Stimulated activated CD4-positive, alpha-beta T cell treated with anti-CD3 and anti-CD28 coated beads, Interleukin-4, amount 100 ng/mL, for 24 hours (primary cell): ENCODE data around the gene ZFYVE27.

Source experiments
- DNase-seq: peaks from one replicate; pipeline ENCODE4 v3.0.0-alpha.2; 2020

The ZFYVE27 gene

DNA sequence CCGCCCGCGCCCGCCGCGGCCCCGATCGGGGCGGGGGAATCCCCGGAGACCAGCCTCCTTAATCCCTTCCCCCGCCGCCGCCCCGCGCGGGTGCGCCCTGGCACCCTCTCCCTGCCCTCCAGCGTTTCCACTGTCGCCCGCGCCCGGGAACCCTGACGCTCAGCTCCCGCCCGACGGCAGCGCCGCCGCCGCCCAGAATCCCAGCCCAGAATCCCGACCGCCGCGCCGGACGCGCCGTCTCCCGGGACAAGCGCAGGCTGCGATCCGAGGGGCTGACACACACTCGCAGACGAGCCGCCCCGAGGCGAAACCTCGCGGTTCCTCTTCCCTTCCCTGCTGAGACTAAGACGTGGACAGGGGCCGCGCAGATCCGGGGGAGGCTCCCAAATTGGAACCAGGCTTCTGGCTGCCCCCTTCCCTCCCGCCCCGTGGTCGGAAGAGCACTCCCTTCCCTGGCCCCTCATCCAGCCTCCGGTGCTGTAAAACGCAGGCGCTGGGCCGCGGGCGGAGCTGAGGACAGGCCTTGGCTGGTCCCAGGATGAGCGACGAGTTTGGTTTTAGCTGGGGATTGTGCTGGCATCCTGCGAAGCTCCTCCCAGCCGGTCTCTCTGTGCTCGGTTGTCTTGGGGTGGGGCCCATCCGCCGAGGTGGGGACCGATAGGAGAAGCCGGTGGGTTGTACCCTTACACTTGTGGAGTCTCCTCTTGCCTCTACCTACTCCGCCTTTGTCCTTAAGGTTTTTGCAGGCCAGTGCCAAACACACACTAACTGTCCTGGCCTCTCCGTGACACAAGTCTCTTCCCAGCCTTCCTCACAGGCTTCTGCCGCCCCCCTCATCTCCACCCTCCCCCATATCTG lies 22.3 kb upstream of the ZFYVE27 start:
- no peak for DNase-seq

DNA sequence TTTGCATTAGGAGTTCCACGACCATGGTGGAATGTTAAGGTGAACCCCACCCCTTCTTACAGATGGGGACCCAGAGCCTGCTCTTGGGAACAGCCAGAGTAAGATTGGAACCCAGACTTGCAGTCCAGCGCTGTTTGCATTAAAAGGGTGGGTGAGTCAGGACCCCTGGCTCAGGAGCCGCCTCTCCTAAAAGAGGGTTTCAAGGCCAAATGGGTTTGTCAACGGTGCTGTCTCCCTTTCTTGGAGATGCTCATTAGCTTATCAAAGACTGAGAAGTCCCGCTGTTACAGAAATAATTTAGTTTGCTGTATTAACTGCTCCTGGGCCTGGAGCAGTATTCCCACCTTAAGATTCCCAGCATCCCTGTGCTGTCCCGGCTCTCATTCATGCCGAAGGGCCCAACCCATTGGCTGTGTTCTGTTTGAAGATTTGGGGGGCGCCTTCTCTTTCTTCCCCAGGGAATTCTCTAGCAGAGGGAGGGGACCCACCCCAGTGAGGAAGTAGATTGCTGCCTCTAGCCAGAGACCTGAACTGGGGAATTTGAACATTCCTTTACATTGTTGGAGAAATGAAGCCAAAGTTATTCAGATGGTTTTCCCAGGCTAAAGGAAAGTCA lies 21.6 kb upstream of the ZFYVE27 start:
- no peak for DNase-seq

DNA sequence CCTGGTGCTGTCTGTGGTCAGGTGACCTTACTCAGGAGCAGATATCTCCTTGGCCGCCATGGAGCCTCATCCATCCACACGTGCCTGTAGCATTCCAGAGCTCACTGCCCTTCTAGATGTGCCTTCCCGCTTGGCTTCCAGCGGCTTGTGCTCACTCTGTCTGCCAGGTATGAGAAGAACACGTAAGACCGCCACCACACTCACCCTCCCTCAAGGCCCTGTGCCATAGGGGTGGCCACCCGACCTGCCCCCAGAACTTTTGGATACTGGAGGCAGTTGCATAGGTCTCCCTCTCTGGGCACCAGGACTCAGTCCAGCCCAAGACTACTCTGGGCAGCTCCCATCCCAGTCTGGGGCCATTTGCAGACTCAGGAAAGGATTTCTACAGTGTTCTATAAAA lies 19.3 kb upstream of the ZFYVE27 start:
- no peak for DNase-seq

DNA sequence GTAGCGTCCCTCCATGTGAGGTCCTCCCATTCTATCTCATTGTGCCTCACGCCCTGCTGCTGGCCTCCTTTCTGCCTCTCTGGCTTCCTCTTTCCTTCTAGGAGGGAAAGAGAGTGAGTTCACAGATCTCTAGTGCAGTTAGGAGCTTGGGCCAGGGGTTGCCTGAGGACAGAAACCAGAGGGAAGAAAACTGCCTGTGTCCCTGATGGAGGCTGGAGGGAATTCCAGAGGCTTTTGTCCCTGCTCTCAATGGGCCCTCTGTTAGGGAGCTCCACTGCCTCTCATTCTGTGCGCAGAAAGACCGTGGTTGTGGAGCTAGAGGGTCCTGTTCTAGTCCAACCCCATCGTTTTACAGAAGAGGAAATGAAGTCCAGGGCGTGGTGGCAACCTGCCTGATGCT lies 18.8 kb upstream of the ZFYVE27 start:
- no peak for DNase-seq

DNA sequence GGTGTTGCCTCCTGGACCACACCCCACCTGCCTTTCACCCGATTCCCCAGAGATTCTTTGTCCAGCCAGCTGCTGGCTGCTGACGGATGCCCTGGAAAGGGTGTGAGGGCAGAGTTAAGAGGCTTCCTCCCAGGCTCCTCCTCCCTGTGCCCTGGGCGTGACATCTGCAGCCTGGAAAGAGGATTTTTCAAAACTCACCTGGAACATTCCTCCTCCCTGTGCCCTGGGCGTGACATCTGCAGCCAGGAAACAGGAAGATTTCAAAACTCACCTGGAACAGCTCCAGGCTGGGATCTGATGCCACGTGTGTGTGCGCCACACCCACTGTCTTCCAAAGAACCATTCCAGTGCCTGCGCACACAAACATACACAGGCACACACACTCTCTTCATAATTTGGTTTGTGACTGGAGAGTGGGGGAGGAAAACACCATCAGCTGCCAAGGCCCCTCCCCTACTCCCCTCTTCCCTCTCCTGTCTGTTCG lies 18.2 kb upstream of the ZFYVE27 start:
- DNase-seq = no peak

DNA sequence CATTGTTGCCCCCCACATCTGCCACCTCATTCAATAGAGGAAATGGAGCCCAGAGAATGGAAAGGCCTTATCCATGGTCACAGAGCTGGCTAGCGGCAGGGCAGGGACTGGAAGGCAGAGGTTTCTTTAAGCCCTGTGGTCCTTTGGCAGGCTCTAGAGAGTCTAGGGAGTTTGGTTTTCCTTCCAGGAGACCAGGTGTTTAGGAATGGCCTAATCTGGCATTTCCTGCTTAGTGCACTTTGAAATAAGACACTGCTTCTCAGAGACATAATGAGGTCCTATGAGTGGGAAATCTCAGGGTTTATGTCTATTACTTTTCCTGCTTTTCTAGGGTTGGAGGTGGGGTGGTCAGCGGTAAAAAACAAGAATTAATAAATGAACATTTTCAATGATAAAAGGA lies 17.3 kb upstream of the ZFYVE27 start:
- DNase-seq = no peak

DNA sequence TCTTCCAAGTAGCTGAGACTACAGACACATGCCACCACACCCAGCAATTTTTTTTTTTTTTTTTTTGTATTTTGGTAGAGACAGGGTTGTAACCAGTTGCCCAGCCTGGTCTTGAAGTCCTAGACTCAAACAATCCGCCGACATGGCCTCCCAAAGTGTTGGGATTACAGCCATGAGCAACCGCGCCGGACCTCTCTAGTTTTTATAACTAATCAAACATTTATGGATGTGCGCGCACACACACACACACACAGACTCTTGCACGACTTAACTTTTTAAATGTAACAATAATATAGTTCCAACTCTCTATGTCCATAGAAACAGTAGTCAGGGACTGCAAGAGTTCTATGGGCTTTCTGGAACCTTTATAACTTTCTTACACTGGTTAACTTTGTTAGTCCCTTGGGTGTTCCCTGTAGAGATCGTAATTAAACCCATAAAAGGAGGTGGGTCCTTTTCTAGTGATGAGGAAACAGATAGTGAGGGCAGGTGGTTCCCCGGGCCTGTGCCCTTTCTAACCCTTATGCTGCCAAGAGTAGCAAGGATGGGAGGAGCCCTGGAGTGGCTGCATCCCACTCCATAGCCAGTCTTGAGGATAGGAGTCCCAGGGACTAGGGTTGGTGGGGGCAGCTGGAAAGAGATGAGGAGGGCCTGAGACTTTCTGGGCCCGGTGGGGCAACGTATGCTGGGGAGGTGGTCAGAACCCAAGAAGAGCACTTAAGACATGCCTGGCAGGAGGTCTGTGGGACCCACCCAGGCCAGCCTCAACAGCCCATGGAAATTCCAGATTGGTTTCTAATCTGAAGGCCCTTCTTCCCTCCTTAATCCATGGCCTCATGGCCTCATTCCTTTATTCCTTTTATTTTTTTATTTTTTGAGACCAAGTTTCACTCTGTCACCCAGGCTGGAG lies 14.8 kb upstream of the ZFYVE27 start:
- no peak for DNase-seq

DNA sequence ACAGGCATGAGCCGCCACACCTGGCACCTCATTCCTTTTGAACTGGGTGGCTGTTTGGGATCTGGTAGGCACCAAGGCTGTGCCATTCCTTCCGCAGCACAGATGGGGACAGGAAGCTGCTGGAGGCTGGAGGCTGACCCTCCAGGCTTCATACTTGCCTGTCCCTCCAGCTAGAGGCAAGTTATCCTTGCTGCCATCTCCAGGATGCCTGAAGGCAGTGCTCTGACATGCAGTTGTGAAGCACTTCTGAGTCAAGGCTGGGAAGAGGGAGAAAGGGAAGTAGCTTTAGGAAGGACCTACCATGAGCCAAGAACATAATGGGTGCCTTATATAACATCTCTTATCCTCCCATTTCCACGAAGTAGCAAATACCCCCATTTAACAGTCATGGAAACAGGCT lies 13.9 kb upstream of the ZFYVE27 start:
- no peak for DNase-seq

DNA sequence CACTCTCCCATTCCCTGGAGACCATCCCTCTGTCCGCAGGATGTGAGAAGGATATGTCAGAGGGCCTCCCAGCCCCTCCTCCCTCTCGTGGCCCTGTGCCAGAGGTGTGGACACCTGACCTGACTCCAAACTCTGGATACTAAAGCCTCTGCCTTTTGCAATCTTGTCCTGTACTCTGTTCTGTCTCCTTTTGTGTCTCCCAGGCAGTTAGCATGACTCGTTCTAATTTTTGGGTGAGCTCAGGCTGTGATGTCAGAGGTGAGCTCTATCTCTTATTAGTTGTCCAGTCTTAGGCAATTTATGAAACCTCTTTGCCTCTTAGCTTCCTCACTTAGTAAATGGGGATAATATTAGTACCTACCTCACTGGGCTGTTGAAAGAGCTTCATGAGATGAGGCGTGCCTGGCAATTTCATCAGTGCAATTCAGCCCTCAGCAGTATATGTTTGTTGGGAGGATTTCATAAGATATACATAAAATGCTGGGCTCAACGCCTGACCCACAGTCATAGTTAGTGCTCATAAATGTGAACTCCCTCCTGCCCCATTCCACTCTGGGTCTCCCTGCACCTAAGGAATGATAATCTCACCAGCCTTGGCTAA lies 12.5 kb upstream of the ZFYVE27 start:
- no peak for DNase-seq

DNA sequence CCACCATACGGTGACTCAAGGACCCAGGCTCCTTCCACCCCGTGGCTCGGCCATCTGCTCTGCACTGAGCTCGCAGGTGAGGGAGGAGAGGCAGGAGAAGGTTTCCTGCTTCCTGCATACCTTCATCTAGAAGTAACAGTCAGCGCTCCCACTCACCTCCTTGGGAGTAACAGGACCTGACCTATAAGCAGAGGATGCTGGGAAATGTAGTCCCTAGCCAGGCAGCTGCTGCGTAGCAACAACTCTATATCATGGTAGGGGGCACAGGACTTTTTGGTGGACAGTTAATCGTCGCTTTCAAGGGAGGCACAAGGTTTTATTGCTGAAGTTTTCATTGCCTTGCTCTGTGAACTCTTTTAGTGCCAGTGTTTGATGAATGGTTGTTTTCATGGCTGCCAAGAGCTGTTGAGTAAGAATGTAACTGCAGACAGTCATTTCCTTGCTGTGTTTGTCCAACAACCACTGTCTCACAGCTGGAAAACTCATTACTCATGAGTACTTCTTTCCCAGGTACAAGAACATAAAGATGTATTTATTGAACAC lies 10.2 kb upstream of the ZFYVE27 start:
- DNase-seq = no peak

DNA sequence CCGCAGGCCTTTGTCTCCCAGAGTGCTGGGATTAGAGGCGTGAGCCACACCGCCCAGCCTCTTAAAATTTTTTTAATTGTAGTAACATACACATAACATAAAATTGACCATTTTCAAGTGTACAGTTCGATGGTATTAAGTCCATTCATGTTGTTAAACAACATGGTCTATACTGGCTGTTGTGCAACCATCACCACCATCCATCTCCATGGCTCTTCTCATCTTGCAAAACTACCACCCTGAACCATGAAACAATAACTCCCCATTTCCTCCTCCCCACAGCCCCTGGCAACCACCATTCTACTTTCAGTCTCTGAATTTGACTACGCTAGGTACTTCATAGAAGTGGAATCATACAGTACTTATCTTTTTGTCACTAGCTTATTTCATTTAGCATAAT lies 7.9 kb upstream of the ZFYVE27 start:
- DNase-seq = no peak

DNA sequence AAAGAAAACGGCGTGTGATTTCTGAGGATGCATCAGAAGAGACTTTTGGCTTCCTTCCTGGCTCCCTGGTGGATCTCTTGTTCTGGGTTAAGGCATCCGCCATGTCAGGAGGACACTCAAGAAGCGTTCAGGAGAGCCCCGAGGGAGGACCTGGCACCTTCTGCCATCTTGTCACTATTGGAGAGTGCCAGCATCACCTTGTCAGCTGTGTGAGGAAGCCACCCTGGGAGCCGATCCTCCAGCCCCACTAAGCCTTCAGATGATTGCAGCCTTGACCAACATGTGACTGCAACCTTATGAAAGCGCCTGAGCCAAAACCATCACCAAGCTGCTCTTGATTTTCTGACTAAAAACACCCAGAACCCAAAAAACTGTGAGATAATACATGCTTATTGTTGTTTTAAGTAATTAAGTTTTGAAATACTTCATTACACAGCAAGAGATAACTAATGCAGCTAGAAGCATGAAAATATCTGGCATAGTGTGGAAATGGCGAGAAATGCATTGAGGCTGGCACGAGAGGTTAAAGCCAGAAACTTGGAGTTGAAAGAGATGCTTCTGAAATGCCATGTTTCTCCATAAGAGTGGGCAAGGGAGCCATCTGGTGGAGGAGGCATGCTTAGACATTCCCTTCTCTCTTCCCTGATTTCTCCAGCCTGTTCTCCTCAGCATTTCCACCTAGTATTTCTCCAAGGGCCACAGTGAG lies 5.4 kb upstream of the ZFYVE27 start:
- DNase-seq = peak; percentile 68

DNA sequence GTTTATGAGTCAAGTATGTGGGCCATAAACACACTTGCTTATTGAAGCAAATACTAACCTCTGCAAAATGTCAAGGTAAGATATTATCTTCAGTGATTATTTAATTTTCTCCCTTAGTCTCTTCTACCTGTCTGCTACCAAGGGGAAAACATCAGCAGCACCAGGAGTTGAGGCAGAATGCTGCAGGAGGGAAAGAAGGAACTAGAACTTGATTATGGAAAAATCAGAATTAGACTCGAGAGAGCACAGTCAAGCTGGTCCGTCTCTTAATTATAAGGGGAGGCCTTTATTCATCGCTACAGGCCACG lies 4.9 kb upstream of the ZFYVE27 start:
- DNase-seq = no peak

DNA sequence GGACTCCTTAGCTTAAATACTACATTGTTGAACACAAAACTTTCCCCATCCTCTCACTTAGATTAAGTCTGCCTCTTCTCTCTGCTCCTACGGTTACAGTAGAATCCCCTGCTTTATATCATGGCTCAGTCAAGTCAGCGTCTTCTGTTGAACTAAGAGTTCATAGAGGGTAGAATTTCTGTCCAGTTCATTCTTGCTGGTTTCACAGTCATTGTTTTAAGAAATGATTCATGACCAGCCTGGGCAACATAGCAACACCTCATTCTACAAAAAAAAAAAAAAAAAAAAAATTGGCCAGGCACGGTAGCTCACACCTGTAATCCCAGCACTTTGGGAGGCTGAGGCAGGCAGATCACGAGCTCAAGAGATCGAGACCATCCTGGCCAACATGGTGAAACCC lies 3.7 kb upstream of the ZFYVE27 start:
- no peak for DNase-seq

DNA sequence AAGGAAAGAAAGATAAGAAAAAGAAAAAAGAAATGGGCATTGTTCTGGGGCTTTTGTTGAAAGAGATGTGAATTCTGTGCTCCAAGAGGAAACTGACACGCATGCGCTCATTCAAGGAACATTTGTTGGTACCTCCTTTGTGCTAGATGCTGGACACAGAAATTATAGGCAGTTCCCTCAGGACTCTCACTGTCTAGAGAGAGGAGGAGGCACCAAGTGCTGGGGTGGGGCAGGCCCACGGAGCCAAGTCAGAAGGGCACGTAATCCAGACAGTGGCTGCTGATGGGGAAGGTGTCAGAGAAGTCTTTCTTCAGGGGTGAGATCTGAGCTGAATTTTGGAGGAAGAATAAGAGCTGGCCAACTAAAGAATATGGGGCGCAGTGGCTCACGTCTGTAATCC lies 2.9 kb upstream of the ZFYVE27 start:
- no peak for DNase-seq

DNA sequence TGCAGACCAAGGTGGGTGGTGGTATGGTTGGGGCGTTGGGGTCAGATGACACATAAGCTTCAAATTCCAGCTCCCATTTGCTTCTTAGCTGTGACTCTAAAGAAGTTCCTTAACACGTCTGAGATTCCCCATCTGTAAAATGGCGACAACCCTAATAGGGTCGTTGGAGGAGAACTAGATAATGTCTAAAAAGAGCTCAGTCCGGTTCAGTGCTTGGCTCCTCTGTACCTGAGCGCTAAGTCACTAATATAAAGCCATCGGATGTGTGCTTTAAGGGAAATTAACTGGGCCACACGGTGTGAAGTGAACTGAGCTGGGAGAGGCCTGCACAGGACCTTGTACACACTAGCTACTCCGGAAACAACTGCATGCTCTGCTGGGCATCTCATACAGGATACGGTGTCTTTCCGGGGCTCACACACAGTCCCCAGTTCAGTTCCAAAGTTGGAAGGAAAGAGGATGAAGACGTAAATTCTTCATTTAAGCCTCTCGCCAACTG lies 476 bp upstream of the ZFYVE27 start:
- no peak for DNase-seq

DNA sequence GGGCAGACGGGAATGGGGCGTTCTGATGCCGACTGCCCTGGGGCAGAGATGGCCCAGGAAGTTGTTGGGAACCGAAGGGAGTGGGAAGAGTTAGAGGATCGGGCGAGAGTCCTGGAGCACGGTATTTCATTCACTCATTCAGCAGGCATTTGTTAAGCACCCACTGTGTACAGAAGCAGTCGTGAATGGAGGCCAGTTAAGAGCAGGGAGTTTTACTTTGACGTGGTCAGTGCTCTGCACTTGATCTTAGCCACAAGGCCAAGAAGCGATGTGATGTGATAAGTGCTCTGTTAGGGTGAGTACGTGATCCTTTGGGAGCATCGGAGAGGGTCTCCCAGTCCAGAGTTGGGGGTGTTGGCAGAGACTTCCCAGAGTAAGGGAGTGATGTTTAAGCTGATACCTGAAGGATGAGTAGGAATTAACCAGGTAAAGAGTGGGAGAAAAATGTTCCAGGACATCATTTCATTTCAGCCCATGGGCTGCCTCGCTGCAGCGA lies 890 bp downstream of the ZFYVE27 start:
- no peak for DNase-seq

DNA sequence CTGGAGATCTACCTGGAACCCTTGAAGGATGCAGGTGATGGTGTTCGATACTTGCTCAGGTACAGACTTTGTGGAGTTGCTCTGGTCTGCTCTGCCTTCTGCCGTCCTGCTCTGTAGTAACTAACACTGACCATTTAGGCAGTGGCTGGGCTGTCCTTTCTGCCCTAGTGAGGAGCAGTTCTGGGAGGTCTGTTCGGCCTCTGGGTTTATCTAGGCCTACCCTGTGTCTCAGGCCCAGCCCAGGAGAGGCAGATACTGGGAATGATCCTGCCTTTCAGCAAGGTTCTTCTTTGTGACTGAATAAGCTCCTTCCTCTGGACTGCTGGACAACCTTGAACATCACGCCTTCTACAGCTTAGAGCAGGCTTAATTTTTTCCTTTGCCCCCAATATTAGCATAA lies 1.7 kb downstream of the ZFYVE27 start:
- no peak for DNase-seq

DNA sequence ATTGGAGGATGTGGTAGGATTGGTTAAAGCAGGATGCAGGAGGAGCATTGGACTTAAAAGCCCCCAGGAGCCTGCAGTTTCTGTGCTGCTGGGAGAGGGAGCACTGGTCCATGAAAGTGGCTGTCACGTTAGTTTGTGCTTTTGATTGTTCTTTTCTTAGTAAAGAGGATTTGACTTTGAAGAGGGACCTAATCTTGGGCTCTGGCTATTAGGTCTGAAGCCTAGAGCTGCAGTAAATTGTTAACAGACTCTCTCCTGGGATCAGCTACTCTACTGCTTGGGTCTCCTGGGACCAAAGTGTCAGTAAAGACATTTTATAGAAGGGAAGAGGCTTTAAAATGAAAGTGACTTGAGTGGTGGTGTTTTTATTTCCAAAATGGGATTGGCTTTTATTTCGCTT lies 3.7 kb downstream of the ZFYVE27 start:
- DNase-seq = no peak

DNA sequence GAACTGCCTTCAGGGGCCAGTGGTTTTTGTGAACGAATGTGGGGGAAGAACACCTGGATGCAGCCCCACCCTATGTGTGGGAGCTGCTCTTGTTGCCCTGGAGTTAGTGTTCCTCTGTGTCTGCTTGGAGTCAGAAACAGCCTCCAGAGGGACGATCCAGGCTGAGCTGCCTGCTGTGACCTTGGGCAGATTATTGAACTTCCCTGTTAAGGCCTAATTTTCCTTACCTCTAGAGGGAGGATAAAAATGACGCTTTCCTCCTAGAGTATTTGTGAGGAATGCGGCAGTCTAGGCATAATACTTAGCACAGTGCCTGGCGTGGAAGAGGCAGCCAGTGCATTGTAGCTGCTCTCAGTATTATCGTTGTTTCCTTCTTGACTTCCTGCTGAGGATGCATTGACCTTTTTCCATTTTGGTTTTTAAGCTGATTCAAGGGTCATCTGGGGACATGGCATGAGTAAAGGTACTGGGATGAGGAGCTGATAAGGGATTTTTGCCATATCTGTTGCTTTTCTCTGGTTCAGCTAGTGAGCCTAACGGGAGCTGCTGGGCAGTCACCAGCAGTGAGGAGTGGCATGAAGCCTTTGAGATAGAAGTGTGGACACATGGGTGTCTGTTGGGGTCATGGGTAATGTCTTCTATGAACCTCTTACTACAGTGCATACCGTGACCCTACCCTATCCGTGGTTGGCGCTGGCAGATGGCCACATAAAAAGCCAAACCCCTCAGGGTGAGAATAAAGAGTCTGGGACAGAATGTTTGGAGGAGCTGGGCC lies 6.4 kb downstream of the ZFYVE27 start:
- no peak for DNase-seq

DNA sequence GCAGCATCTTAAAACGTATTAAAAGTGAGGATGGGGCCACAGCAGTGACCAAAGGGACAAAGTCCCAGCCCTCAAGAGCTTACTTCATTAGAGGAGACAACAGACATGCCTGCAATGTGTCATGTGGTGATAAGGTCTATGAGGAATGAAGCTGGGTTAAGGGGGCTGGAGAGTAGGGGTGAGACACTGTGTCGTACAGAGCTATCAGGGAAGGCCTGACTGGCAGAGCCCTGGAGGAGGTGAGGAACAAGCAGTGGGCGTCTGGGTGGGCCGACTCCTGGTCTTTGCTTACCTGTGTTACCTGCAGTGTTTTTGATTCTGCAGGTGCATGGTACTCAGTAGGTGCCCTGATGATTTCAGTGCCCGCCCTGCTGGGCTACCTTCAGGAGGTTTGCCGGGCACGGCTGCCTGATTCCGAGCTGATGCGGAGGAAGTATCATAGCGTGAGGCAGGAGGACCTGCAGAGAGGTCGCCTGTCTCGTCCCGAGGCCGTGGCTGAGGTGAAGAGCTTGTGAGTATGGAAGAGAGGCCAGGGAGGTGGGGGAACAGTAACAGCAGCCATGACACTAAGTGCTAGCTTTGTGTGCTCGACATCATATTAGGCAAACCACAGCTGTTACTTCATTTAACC lies 7.6 kb downstream of the ZFYVE27 start:
- no peak for DNase-seq
